Measurements from ENCODE around the gene SSUH2. TPM values are rescaled to one million over a fixed set of nuclear protein-coding genes. Genes with fewer than 3 reads are reported as not detected.

SSUH2 gene
- total and polyA plus RNA-seq, 2 experiments from 2014 or later = 0.73 to 2.3 TPM

GRCh38 chr3:8621141-8621540, 23.5 kb downstream of the SSUH2 start:
- no peak overlapping the region for H3K4me2 ChIP-seq
- no peaks in the 10 kb centered on the region for H4K20me1 ChIP-seq (replicated peaks; ENCODE audit: insufficient read depth)
- no peaks in the 10 kb centered on the region for H3K27me3 ChIP-seq (ENCODE audit: insufficient read depth)
- Mint-ChIP-seq H3K4me1 (peaks cover 12% of the 10 kb centered on the region), H3K27me3 (ENCODE audit: insufficient read depth, low read depth, poor library complexity) (peaks cover 10% of the 10 kb centered on the region), H3K4me3 (no peak overlapping the region), H3K9me3 (peaks cover 3% of the 10 kb centered on the region; the same call in 2 of the 3 replicates), H3K27ac (no peak overlapping the region), H3K36me3 (ENCODE audit: low read depth) (no peaks in the 10 kb centered on the region; the same call in 2 of the 3 replicates)
- DNase-seq (ENCODE audit: low spot score) = no peak
- H3K36me3 ChIP-seq (ENCODE audit: insufficient read depth) = no peaks in the 10 kb centered on the region
- H3K27ac ChIP-seq (ENCODE audit: low read depth) = no peak overlapping the region
- H3K9me2 ChIP-seq (ENCODE audit: insufficient read depth) = no peaks in the 10 kb centered on the region
- H3K4me3 ChIP-seq = no peak overlapping the region
- ATAC-seq = no peak
- TF ChIP-seq POLR2AphosphoS5 (IDR thresholded peaks at IDR 0.05; ENCODE audit: low read depth) (no peak), ETS1 (IDR thresholded peaks at IDR 0.05) (no peak), STAT1 (IDR thresholded peaks at IDR 0.05; ENCODE audit: unreplicated experiment) (no peak), ZNF331 (CRISPR knock-in tag; IDR thresholded peaks at IDR 0.05; ENCODE audit: low read depth) (no peak), ZNF114 (CRISPR knock-in tag; IDR thresholded peaks at IDR 0.05) (no peak), NANOG (IDR thresholded peaks at IDR 0.05; ENCODE audit: borderline replicate concordance) (no peak), REST (IDR thresholded peaks at IDR 0.05; ENCODE audit: unreplicated experiment) (no peak), CREB1 (CRISPR knock-in tag; IDR thresholded peaks at IDR 0.05; ENCODE audit: low read depth) (no peak), EZH2phosphoT487 (IDR thresholded peaks at IDR 0.05; ENCODE audit: unreplicated experiment) (no peak), EZH2 (IDR thresholded peaks at IDR 0.05; ENCODE audit: low read depth, unreplicated experiment) (no peak), JUNB (IDR thresholded peaks at IDR 0.05; ENCODE audit: unreplicated experiment) (no peak)
- TF ChIP-seq, protein P1, sequence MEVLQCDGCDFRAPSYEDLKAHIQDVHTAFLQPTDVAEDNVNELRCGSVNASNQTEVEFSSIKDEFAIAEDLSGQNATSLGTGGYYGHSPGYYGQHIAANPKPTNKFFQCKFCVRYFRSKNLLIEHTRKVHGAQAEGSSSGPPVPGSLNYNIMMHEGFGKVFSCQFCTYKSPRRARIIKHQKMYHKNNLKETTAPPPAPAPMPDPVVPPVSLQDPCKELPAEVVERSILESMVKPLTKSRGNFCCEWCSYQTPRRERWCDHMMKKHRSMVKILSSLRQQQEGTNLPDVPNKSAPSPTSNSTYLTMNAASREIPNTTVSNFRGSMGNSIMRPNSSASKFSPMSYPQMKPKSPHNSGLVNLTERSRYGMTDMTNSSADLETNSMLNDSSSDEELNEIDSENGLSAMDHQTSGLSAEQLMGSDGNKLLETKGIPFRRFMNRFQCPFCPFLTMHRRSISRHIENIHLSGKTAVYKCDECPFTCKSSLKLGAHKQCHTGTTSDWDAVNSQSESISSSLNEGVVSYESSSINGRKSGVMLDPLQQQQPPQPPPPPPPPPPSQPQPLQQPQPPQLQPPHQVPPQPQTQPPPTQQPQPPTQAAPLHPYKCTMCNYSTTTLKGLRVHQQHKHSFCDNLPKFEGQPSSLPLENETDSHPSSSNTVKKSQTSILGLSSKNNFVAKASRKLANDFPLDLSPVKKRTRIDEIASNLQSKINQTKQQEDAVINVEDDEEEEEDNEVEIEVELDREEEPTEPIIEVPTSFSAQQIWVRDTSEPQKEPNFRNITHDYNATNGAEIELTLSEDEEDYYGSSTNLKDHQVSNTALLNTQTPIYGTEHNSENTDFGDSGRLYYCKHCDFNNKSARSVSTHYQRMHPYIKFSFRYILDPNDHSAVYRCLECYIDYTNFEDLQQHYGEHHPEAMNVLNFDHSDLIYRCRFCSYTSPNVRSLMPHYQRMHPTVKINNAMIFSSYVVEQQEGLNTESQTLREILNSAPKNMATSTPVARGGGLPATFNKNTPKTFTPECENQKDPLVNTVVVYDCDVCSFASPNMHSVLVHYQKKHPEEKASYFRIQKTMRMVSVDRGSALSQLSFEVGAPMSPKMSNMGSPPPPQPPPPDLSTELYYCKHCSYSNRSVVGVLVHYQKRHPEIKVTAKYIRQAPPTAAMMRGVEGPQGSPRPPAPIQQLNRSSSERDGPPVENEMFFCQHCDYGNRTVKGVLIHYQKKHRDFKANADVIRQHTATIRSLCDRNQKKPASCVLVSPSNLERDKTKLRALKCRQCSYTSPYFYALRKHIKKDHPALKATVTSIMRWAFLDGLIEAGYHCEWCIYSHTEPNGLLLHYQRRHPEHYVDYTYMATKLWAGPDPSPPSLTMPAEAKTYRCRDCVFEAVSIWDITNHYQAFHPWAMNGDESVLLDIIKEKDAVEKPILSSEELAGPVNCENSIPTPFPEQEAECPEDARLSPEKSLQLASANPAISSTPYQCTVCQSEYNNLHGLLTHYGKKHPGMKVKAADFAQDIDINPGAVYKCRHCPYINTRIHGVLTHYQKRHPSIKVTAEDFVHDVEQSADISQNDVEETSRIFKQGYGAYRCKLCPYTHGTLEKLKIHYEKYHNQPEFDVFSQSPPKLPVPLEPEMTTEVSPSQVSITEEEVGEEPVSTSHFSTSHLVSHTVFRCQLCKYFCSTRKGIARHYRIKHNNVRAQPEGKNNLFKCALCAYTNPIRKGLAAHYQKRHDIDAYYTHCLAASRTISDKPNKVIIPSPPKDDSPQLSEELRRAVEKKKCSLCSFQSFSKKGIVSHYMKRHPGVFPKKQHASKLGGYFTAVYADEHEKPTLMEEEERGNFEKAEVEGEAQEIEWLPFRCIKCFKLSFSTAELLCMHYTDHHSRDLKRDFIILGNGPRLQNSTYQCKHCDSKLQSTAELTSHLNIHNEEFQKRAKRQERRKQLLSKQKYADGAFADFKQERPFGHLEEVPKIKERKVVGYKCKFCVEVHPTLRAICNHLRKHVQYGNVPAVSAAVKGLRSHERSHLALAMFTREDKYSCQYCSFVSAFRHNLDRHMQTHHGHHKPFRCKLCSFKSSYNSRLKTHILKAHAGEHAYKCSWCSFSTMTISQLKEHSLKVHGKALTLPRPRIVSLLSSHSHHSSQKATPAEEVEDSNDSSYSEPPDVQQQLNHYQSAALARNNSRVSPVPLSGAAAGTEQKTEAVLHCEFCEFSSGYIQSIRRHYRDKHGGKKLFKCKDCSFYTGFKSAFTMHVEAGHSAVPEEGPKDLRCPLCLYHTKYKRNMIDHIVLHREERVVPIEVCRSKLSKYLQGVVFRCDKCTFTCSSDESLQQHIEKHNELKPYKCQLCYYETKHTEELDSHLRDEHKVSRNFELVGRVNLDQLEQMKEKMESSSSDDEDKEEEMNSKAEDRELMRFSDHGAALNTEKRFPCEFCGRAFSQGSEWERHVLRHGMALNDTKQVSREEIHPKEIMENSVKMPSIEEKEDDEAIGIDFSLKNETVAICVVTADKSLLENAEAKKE (CRISPR knock-in tag; IDR thresholded peaks at IDR 0.05) = no peak
- TF ChIP-seq, protein P2, sequence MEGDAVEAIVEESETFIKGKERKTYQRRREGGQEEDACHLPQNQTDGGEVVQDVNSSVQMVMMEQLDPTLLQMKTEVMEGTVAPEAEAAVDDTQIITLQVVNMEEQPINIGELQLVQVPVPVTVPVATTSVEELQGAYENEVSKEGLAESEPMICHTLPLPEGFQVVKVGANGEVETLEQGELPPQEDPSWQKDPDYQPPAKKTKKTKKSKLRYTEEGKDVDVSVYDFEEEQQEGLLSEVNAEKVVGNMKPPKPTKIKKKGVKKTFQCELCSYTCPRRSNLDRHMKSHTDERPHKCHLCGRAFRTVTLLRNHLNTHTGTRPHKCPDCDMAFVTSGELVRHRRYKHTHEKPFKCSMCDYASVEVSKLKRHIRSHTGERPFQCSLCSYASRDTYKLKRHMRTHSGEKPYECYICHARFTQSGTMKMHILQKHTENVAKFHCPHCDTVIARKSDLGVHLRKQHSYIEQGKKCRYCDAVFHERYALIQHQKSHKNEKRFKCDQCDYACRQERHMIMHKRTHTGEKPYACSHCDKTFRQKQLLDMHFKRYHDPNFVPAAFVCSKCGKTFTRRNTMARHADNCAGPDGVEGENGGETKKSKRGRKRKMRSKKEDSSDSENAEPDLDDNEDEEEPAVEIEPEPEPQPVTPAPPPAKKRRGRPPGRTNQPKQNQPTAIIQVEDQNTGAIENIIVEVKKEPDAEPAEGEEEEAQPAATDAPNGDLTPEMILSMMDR (conservative IDR thresholded peaks at IDR 0.05; ENCODE audit: low read depth in 2 of 2) = no peak
- no peak overlapping the region for H2AFZ ChIP-seq
- no peaks in the 10 kb centered on the region for H3K79me2 ChIP-seq (replicated peaks; ENCODE audit: insufficient read depth)
- no peaks in the 10 kb centered on the region for H3F3A ChIP-seq (replicated peaks; ENCODE audit: low read depth)
- H3K4me1 ChIP-seq (ENCODE audit: insufficient read depth) = no peaks in the 10 kb centered on the region
